HG02885 (cell line): ENCODE data around the gene TUBB3.
"Not testable (repeated sequence)": the region's sequence is repeated elsewhere in the genome, so short reads cannot be mapped to it uniquely, and the experiment has no call there.

ENCODE experiments used
- ATAC-seq: cut with Tn5 transposase; IDR thresholded peaks from one replicate; pipeline ENCODE4 v1.9.1; 2021; ENCODE audit warnings: mild to moderate bottlenecking; ENCODE audit not compliant: unreplicated experiment, poor library complexity

The TUBB3 gene

GRCh38 chr16:89922884-89923639, at the start of gene TUBB3:
Gene TUBB3 (plus strand): TSS chr16:89923342. CDS start chr16:89923402, 60 bp downstream.
- peak; percentile 52 for ATAC-seq

GRCh38 chr16:89873972-89874689, 49.0 kb upstream of the TUBB3 start:
- ATAC-seq = peak; percentile 74

- ATAC-seq = not testable (repeated sequence)
Measured at GRCh38 chr16:89879123-89879522, 44.0 kb upstream of the TUBB3 start.

- no peak for ATAC-seq
Measured at GRCh38 chr16:89880477-89881367, 42.4 kb upstream of the TUBB3 start.

GRCh38 chr16:89881368-89881730, 41.8 kb upstream of the TUBB3 start:
- ATAC-seq = no peak

- ATAC-seq = no peak
Measured at GRCh38 chr16:89883346-89884040, 39.6 kb upstream of the TUBB3 start.

GRCh38 chr16:89884041-89884421, 39.1 kb upstream of the TUBB3 start:
- no peak for ATAC-seq

GRCh38 chr16:89887243-89887642, 35.9 kb upstream of the TUBB3 start:
- no peak for ATAC-seq

- no peak for ATAC-seq
Measured at GRCh38 chr16:89890200-89890599, 32.9 kb upstream of the TUBB3 start.

- ATAC-seq = no peak
Measured at GRCh38 chr16:89890886-89891657, 32.1 kb upstream of the TUBB3 start.

- ATAC-seq = no peak
Measured at GRCh38 chr16:89892055-89892630, 31.0 kb upstream of the TUBB3 start.

- no peak for ATAC-seq
Measured at GRCh38 chr16:89892635-89893034, 30.5 kb upstream of the TUBB3 start.

GRCh38 chr16:89893642-89894548, 29.2 kb upstream of the TUBB3 start:
- no peak for ATAC-seq

- no peak for ATAC-seq
Measured at GRCh38 chr16:89895482-89896250, 27.5 kb upstream of the TUBB3 start.

GRCh38 chr16:89897204-89897603, 25.9 kb upstream of the TUBB3 start:
- ATAC-seq = no peak

- ATAC-seq = no peak
Measured at GRCh38 chr16:89898201-89898967, 24.8 kb upstream of the TUBB3 start.
